PC-3 (cell line): ENCODE results near the gene ELF2. TPM values are rescaled to one million over a fixed set of nuclear protein-coding genes. Genes with fewer than 3 reads are reported as not detected.

ENCODE experiments used
- ATAC-seq: fragments of 200-7000 bp; cut with Tn5 transposase; 2 replicates; pipeline ENCODE4 v1.9.1; 2020; ENCODE audit warnings: mild to moderate bottlenecking, moderate library complexity
- BruUV-seq: library from RNA; stranded (reverse); fragments of 400-500 nt; replicated peaks from 2 replicates; lab custom pipeline; 2021; lab: Mats Ljungman, UMichigan
- CTCF ChIA-PET: fragments of 300-600 bp; sonication (Branson Sonifier 250); formaldehyde crosslinking; loops from one replicate; lab custom pipeline; 2022; ENCODE audit warnings: antibody characterized with exemption; lab: Charles Lee
- POLR2A ChIA-PET: fragments of 300-600 bp; sonication (Branson Sonifier 250); formaldehyde crosslinking; loops from one replicate; lab custom pipeline; 2022; ENCODE audit warnings: antibody characterized with exemption; ENCODE audit not compliant: unreplicated experiment; lab: Charles Lee
- DNase-seq: peaks from one replicate; pipeline ENCODE4 v3.0.0-alpha.2; 2015
- H2AFZ ChIP-seq: fragments of 300-600 bp; sonication (generic); 2 replicates; pipeline ENCODE4 v1.6.0; 2016; ENCODE audit warnings: antibody characterized with exemption, low read length
- H3F3A ChIP-seq: fragments of 300-600 bp; sonication (generic); one replicate; pipeline ENCODE4 v1.6.0; 2017; ENCODE audit warnings: antibody characterized with exemption, low read length, control low read depth, mild to moderate bottlenecking; ENCODE audit not compliant: unreplicated experiment
- H3K27ac ChIP-seq: fragments of 300-600 bp; sonication (generic); 2 replicates; pipeline ENCODE4 v1.5.1; 2016; ENCODE audit warnings: mild to moderate bottlenecking, low read length
- H3K27me3 ChIP-seq: fragments of 300-600 bp; sonication (generic); 2 replicates; pipeline ENCODE4 v1.6.1; 2016; ENCODE audit warnings: low read length, mixed read lengths
- H3K36me3 ChIP-seq: fragments of 300-600 bp; sonication (generic); 2 replicates; pipeline ENCODE4 v1.6.1; 2016; ENCODE audit warnings: low read depth, mixed run types, low read length, mixed read lengths
- H3K4me1 ChIP-seq: fragments of 300-600 bp; sonication (generic); 2 replicates; pipeline ENCODE4 v1.5.1; 2016; ENCODE audit warnings: low read length; ENCODE audit not compliant: insufficient read depth
- H3K4me2 ChIP-seq: fragments of 300-600 bp; sonication (generic); 2 replicates; pipeline ENCODE4 v1.6.0; 2016; ENCODE audit warnings: low read length
- H3K4me3 ChIP-seq: fragments of 300-600 bp; sonication (generic); 2 replicates; pipeline ENCODE4 v1.5.1; 2016; ENCODE audit warnings: mild to moderate bottlenecking, low read length, mixed read lengths
- H3K79me2 ChIP-seq: fragments of 300-600 bp; sonication (generic); 2 replicates; pipeline ENCODE4 v1.6.1; 2017; ENCODE audit warnings: low read length, mixed read lengths
- H3K9ac ChIP-seq: fragments of 300-600 bp; sonication (generic); 2 replicates; pipeline ENCODE4 v1.6.0; 2016; ENCODE audit warnings: mild to moderate bottlenecking, low read length
- H3K9me2 ChIP-seq: fragments of 300-600 bp; sonication (generic); replicated peaks from 2 replicates; pipeline ENCODE4 v1.6.1; 2016; ENCODE audit warnings: mixed run types, low read length, mixed read lengths
- H3K9me3 ChIP-seq: fragments of 300-600 bp; sonication (generic); 2 replicates; pipeline ENCODE4 v1.6.1; 2016; ENCODE audit warnings: low read length, mixed read lengths
- H4K20me1 ChIP-seq: fragments of 300-600 bp; sonication (generic); 2 replicates; pipeline ENCODE4 v1.6.1; 2016; ENCODE audit warnings: low read length, mixed read lengths
- CTCF ChIP-seq: fragments of 300-600 bp; sonication (generic); conservative IDR thresholded peaks from 2 replicates; pipeline ENCODE4 v1.5.1; 2017; ENCODE audit warnings: antibody characterized with exemption, low read depth, mild to moderate bottlenecking, low read length
- EZH2 ChIP-seq: fragments of 300-600 bp; sonication (generic); IDR thresholded peaks from one replicate; pipeline ENCODE4 v1.6.1; 2017; ENCODE audit warnings: antibody characterized with exemption, mild to moderate bottlenecking, low read length; ENCODE audit not compliant: unreplicated experiment
- EZH2phosphoT487 ChIP-seq: fragments of 300-600 bp; sonication (generic); IDR thresholded peaks from 2 replicates; pipeline ENCODE4 v1.6.1; 2018; ENCODE audit warnings: mild to moderate bottlenecking, antibody characterized with exemption, low read length, borderline replicate concordance
- intact Hi-C: fragments of 100-400 bp; cut with micrococcal nuclease; formaldehyde crosslinking; loops from 2 replicates; pipeline ENCODE4 v1.9.0; 2023
- total RNA-seq: library from RNA; depleted of rRNA; stranded (reverse); fragments of >200 nt; gene quantifications from 2 replicates; pipeline ENCODE4 v1.2.3, GENCODE V29; 2014

ELF2 gene
- total RNA-seq, 1 experiment from 2014 or later, result 18.5 TPM

GRCh38 chr4:139053909-139054308 is 123.1 kb downstream of the ELF2 start:
- CTCF ChIA-PET, result interaction anchor here (0.8 kb wide), 1 partner anchor 23 kb away, joined by 3 read pairs; no protein-coding TSS in a partner anchor
- Histone ChIP-seq H3K27me3 (no peaks in the 10 kb centered on the region), H3K27ac (no peak overlapping the region), H2AFZ (no peak overlapping the region), H3K9me2 (no peaks in the 10 kb centered on the region), H3K36me3 (peaks cover 5% of the 10 kb centered on the region), H3K9ac (no peak overlapping the region), H3K4me3 (no peak overlapping the region), H3K79me2 (peaks cover 35% of the 10 kb centered on the region), H4K20me1 (peaks cover 17% of the 10 kb centered on the region), H3K4me2 (no peak overlapping the region), H3K9me3 (no peaks in the 10 kb centered on the region), H3K4me1 (peaks cover 17% of the 10 kb centered on the region), H3F3A (no peaks in the 10 kb centered on the region)
- DNase-seq, result no peak
- no peak for TF ChIP-seq EZH2
- no peak for TF ChIP-seq CTCF
- TF ChIP-seq EZH2phosphoT487, result no peak
- ATAC-seq, result no peak
- intact Hi-C loops, result no loop called here
- no TSS peak for BruUV-seq
- POLR2A ChIA-PET, result interaction anchor here (0.5 kb wide), 1 partner anchor 123 kb away, joined by 4 read pairs; the partner anchor contains the start of gene ELF2

- Histone ChIP-seq H3K4me2 (no peak overlapping the region), H3K36me3 (peaks cover 10% of the 10 kb centered on the region; the same call in 1 of the 2 replicates), H3K4me3 (no peak overlapping the region), H3K9ac (no peak overlapping the region), H3K79me2 (peaks cover 31% of the 10 kb centered on the region), H3K4me1 (peaks cover 13% of the 10 kb centered on the region), H3K9me2 (no peaks in the 10 kb centered on the region), H4K20me1 (peaks cover 17% of the 10 kb centered on the region), H2AFZ (no peak overlapping the region), H3K9me3 (no peaks in the 10 kb centered on the region), H3K27ac (no peak overlapping the region), H3K27me3 (no peaks in the 10 kb centered on the region), H3F3A (no peaks in the 10 kb centered on the region)
- POLR2A ChIA-PET, result interaction anchor here (0.6 kb wide), 1 partner anchor 28 kb away, joined by 3 read pairs; no protein-coding TSS in a partner anchor
- ATAC-seq, result no peak
- TF ChIP-seq EZH2phosphoT487, result no peak
- TF ChIP-seq EZH2, result no peak
- TF ChIP-seq CTCF, result no peak
- CTCF ChIA-PET, result no interaction called here
- no peak for DNase-seq
- BruUV-seq, result no TSS peak
- intact Hi-C loops, result no loop called here
Observed at GRCh38 chr4:139050446-139050845, 126.6 kb downstream of the ELF2 start.

GRCh38 chr4:139048026-139048425 is 129.0 kb downstream of the ELF2 start:
- no peak for ATAC-seq
- no peak for DNase-seq
- CTCF ChIA-PET, result no interaction called here
- no peaks in the 10 kb centered on the region for H4K20me1 ChIP-seq
- no peak overlapping the region for H3K9ac ChIP-seq
- no peaks in the 10 kb centered on the region for H3K4me1 ChIP-seq
- H3K4me2 ChIP-seq, result no peak overlapping the region
- H3K4me3 ChIP-seq, result no peak overlapping the region
- no TSS peak for BruUV-seq
- H3K79me2 ChIP-seq, result peaks cover 29% of the 10 kb centered on the region
- H3K9me3 ChIP-seq, result no peaks in the 10 kb centered on the region
- TF ChIP-seq EZH2, result no peak
- TF ChIP-seq CTCF, result no peak
- no peak overlapping the region for H2AFZ ChIP-seq
- peaks cover 22% of the 10 kb centered on the region for H3K36me3 ChIP-seq
- POLR2A ChIA-PET, result no interaction called here
- H3K9me2 ChIP-seq, result no peaks in the 10 kb centered on the region
- intact Hi-C loops, result no loop called here
- no peaks in the 10 kb centered on the region for H3K27me3 ChIP-seq
- H3F3A ChIP-seq, result no peaks in the 10 kb centered on the region
- no peak overlapping the region for H3K27ac ChIP-seq
